Measurements from ENCODE around the gene ACOXL.
A peak's percentile ranks its signal among the peaks of the same experiment; 100 is the strongest.
"Not testable (repeated sequence)": the region's sequence is repeated elsewhere in the genome, so short reads cannot be mapped to it uniquely, and the experiment has no call there.

ACOXL gene

GRCh38 chr2:110732422-110733413, at the start of gene ACOXL:
Gene ACOXL, plus strand, starts transcription at chr2:110732573. Its CDS starts 35,817 bp downstream, at chr2:110768390.
- no peak for DNase-seq

GRCh38 chr2:110682872-110683271, 49.5 kb upstream of the ACOXL start:
- DNase-seq: no peak

GRCh38 chr2:110687775-110688484, 44.4 kb upstream of the ACOXL start:
- not testable (repeated sequence) for DNase-seq

- no peak for DNase-seq
Observed at GRCh38 chr2:110688594-110689091, 43.7 kb upstream of the ACOXL start.

DNA sequence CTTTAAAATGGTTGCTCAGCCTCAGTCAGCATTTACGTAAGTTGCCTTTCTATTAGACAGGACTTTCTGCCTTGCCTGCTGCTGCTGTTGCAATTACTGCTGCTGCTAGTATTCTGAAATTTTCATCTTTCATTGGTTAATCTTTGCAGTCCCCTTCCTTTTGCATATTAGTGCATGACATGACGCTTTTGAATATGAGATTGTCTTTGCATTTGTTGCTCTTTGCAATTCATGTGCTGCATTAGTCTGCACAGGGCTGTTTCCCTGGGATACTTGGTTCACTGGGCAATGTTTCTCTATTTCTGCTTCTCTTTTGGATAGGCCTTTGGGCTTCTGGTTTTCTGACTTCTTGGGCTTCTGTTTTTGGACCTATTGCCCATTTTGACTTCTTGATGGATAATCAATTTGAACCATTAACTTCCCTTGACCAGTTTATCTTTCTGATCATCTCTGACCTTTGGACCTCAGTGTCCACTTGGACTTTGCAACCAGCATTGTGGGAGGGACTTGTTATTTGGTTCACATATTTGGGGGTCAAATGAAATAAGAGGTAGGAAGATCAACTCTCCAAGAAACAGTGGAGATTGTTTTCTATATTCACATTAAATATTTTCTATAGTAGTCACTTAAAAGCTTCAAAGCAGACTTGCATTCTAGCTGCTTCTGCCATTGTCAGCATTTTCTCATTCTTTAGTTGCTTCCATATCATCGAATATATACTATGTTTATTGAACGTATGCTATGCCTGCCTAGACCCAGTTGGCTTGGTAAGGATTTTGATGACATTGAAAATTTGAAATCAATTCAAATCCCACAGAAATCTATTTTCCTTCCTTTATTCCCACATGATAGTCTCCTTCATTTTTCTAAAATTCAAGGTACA, 42.0 kb upstream of the ACOXL start:
- no peak for DNase-seq

- no peak for DNase-seq
Observed at GRCh38 chr2:110691612-110692258, 40.6 kb upstream of the ACOXL start.

DNA sequence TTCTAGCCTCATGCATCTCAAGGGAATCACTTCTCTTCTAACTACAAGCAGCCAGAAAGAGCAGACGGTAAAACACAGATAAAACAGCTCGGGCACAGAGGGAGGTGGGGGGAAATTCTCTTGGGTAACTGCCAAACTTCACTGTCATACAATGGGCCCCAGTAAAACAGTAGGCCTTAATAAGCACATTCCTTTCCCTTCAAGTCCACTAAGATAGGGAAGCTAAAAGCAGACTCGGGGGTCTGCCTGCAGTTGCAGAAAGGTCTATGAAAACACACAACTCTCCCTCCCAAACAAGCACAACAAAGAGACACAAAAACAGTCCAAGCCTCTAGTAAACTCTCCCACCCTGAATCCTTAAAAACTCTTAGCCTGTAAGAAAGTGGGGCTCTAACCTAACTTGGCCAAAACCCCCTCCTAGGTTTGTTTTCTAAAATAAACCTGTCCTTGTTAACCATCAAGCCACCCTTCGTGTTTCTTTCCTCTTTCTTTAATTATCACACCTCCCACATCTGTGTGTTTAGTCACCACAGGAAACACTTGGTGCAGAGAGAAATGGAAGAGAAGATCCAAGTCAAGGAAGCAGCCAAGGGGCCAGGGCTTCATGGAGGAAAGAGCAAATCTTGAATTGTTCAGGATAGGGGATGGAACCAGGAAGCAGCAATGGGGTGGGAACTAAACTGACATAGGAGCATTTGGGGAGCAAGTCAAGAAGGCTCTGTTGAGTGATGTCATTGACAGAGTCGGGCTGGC, 37.1 kb upstream of the ACOXL start:
- not testable (repeated sequence) for DNase-seq

DNA sequence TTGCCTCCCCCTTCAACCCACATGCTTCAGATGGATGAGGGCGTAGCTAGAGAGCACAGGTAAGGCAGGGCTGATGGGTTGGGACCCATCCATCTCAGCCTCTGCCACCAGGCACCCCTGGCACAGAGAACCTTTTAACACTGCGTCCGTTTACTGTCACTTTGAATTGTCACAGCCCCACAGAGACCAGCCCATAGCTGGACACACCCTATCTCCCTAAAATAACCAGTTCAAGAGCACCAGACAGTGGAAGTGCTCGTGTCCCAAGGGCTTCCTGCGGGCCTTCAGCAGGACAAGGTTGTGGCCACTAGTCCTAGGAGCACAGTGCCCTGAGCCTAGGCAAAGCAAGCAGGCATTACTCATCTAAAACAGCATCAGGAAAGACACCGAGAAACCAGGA, 34.1 kb upstream of the ACOXL start:
- DNase-seq: not testable (repeated sequence)

DNA sequence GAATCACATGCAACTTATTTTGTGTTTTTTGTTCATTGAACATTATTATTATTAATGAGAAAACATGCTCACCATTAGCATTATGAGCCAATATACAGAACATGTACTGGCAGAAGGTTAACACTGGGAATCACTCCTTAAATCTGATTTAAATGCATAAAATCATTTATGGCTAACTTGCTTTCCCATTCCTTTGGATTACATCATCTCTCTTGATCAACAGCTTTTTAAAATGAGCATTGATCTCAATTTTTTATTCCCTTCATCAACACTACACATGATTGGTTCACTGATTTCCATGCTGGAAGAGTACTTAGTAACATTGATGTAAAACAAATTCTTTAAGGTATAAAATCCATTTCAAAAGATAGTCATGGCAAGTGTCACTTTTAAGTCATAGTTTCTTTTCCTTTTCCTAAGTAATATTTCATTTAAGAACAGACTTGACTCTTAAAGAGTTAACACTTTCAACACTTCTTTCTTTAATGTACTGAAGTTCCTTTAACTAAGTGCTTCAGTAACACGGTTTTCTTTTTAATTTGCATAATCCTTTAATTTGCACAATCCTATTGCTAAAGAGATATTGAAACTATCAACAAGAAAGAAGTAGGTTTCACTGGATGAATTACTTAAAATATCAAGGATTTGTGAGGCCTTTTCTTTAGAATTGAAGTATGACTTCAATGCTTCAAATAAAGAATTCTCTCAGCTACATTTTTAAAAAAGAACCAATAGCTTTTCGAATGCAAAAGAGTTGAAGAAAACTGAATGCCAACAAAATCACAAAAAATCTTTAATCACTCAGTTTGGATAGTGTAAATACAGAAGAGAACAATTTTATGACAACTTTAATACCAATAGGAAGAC, 29.6 kb upstream of the ACOXL start:
- DNase-seq: no peak

GRCh38 chr2:110707386-110707965, 24.9 kb upstream of the ACOXL start:
- no peak for DNase-seq

DNA sequence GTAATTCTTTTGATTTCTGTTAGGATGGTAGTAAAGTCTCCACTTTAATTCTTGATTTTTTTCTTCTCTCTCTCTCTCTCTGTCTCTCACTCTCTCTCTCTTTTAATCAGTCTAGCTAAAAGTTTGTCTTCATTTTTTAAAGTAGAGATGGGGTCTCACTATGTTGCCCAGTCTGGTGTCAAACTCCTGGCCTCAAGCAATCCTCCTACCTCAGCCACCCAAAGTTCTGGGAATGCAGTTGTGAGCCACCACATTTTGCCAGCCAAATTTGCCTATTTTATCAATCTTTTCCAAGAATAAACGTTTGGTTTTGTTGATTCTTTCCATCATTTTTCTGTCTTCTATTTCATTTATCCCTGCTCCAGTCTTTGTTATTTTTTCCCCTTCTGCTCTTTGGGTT, 23.9 kb upstream of the ACOXL start:
- no peak for DNase-seq

DNA sequence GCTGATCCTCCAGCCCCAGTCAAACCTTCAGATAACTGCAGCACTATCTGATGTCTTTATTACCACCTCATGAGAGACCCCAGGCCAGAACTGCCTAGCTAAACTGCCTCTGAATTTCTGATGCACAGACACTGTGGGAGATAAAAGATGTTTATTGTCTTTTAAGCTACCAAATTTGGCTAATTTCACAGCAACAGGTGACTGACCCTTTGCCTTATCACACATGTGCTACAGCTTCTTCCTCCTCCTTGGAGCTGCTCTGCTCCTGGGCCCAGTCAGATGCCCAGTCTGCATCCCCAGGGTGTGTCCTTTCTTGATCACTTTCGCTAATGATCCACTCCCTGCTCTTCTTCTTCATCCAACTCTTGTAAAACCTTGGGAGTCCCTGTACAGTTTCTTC, 19.6 kb upstream of the ACOXL start:
- DNase-seq: no peak

GRCh38 chr2:110713513-110714362, 18.6 kb upstream of the ACOXL start:
- peak; percentile 19 for DNase-seq

DNA sequence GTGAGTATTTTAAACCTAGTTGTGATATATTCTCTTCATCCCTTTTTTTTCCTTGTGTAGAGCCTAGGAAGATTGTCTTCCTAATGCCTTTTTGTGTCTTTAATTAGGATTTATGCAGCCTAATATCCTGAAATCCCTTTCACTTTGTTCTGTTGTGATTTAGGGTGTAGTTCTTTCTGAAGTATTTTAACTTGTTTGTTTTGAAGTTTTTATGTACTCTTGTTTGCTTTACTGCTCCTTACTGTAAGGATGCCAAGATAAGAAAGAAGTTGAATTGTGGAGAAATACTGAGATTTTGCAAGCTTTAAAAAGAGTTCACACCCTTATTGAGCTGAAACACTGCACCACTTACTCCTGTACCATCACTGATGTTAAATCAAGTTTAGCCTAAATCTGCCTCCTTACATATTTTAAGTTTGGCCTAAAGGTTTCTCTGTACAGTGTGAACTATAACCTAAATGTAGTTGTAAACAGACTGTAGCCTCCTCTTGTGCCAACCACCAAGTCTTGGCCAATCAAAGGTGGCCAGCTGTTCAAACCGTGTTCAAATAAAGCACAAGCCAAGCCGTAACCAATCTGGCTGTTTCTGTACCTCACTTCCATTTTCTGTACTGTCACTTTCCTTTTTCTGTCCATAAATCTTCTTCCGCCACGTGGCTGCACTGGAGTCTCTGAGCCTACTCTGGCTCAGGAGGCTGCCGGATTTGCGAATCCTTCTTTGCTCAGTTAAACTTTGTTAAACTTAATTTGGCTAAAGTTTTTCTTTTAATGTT, 17.7 kb upstream of the ACOXL start:
- no peak for DNase-seq

GRCh38 chr2:110716959-110717645, 15.3 kb upstream of the ACOXL start:
- DNase-seq: no peak

DNA sequence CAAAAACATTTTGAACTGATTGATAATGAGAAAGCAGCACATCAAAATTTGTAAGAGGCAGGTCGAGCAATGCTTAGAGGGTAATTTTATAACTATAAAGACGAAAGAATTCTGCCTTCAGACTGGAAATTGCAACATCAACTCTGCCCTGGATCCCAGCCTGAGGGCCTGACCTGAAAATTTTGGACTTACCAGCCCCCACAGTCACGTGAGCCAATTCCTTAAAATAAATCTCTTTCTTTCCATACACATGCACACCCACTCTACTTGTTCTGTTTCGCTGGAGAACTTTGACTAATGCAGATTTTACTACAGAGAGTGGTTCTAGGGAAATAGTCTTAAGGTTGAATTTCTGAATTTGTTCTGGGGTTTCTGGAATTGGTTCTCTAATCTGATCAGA, 14.6 kb upstream of the ACOXL start:
- no peak for DNase-seq

DNA sequence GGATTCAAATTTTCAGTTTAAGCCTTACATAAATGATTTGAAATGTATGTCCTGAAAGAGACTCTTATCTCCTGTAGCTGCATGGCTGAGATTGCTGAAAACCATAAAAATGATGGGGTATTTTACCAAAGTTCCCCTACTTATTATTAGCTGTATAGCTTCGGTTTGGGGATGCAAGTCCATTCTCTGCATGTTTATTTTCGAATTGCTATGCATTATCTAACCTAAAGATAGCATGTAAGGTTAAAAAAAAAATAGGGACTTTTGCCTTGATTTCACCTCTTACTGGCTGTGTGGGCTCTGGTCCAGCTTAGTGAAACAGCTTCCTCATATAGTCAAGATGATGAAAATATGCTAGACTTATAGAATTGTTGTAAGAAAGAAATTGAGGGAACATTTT, 14.0 kb upstream of the ACOXL start:
- DNase-seq: no peak

DNA sequence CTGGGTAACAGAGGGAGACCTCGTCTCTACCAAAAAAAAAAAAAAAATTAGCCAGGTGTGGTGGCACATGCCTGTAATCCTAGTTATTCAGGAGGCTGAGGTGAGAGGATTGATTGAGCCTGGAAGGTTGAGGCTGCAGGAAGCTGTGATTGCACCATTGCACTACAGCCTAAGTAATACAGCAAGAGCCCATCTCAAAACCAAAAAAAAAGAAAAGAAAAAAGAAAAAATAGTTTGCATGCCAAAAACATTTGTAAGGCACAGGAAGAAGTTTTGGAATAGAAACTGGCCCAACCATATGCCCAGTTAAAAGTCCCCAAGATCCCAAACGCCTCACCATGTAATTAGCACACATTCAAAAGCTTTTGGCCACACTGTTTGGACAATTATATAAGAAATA, 13.4 kb upstream of the ACOXL start:
- DNase-seq: no peak
